Neural cell (in vitro differentiated cells): ENCODE measurements around the gene CEMIP2.

Experiments
- CTCF ChIP-seq: fragments of 450-650 bp; IDR thresholded peaks from 2 replicates; pipeline ENCODE4 v1.5.1; 2014; ENCODE audit warnings: antibody characterized with exemption, mild to moderate bottlenecking, moderate library complexity; ENCODE audit not compliant: poor library complexity, severe bottlenecking
- REST ChIP-seq: IDR thresholded peaks from 2 replicates; pipeline ENCODE4 v1.6.1; 2012; ENCODE audit warnings: borderline replicate concordance

- TF ChIP-seq CTCF, result no peak
- no peak for TF ChIP-seq REST
Measured at GRCh38 chr9:71758277-71758676, 10.0 kb downstream of the CEMIP2 start.
